HG03103 (cell line): ENCODE data around the gene GABRR3.

ENCODE experiments used
- ATAC-seq: cut with Tn5 transposase; IDR thresholded peaks from one replicate; pipeline ENCODE4 v1.9.1; 2021; ENCODE audit warnings: low read depth; ENCODE audit not compliant: unreplicated experiment

Gene GABRR3

DNA sequence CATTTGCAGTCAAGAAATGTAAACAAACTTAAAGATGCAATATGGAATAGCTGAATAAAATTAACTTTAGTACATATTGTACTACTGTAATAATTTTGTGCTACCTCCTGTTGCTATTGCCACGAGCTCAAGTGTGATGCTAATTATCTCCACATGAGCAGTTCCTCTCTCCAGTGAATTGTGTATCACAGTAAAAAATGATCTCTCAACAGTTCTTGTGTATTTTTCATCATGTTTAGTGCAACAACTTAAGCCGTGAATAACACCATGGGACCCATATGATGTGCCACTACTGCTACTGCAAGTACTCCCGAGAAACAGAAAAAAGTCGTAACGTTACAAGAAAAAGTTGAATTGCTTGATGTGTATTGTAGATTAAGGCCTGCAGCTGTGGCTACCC, 75.2 kb downstream of the GABRR3 start:
- no peak for ATAC-seq

DNA sequence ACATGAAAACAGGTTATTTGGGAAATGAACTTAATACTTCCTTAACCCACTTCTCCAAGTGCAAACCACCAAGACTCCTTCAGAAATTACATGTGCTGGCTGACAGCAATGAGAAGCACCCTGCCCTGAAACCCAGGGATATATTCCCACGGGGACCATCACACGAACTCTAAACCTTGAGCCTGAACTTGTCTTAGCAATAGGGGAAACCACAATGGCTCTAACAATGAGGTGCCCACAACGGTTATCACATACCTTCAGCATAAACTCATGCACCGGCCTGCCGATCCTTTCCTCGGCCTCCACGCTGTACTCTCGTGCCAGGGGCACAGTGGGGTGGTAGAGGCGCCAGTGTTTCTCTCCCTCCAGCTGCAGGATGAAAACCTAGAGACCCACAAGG, 76.3 kb downstream of the GABRR3 start:
- no peak for ATAC-seq

DNA sequence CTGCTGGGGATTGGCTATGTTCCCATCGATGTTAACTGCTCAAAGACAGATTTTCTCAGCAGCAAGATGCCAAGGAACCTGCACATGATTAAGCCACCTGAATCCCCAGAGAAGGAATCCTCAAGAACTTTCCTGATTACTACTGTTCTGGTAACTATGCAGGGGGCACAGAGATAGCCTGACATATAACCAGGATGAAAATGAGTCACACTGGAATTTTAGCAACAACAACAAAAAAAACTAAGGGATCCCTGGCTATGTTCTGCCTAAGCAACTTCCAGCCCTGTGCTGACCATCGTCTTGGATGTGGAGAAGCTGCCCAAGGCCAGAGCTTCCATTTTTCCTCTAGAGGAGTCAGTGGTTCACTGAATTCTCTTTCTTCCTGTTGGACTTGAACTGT, 76.7 kb downstream of the GABRR3 start:
- no peak for ATAC-seq

DNA sequence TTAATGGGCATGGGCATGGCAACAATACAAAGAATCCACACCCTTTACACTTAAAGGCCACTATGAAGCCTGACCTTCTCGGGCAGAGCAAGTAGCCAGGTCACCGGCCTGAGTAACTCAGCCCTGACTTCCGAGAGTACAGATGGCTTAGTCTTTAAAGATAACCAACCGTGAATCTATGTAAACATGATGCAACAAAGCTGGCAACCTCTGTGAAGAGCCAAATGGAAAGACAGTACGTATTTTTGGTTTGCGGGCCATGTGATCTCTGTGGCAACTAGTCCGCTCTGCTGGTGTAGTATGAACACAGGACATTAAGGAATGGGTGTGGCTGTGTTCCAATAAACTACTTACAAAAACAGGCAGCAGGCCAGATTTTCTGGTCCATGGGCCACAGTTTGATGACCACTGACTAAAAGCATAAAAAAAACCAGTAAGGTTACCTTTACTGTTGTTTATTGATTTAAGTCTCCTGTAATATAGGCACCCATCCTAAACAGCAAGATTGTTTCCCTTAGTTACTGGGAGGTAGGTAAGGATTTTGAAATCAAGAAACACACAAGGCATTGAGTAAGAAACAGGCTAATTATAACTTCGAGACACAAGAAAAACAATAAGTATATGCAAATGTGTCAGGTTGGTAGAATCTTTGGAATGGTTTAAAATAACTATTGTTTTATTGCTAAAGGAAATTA, 77.4 kb downstream of the GABRR3 start:
- ATAC-seq = no peak

DNA sequence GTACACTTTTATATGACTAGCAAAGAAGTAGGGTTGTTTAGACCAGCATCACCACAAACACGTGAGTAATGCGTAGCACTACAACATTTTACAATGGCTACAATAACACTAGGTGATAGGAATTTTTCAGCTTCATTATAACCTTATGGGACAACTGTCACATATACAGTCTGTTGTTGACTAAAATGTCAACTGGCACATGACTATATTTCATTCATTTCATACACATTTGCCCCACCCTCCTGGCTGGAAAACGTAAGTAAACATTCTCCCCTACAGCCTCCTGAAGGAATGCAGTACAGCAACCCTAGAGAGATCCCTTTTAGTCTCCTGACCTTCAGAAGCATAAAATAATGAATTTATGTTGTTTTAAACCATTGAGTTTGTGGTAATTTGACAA, 79.1 kb downstream of the GABRR3 start:
- no peak for ATAC-seq

DNA sequence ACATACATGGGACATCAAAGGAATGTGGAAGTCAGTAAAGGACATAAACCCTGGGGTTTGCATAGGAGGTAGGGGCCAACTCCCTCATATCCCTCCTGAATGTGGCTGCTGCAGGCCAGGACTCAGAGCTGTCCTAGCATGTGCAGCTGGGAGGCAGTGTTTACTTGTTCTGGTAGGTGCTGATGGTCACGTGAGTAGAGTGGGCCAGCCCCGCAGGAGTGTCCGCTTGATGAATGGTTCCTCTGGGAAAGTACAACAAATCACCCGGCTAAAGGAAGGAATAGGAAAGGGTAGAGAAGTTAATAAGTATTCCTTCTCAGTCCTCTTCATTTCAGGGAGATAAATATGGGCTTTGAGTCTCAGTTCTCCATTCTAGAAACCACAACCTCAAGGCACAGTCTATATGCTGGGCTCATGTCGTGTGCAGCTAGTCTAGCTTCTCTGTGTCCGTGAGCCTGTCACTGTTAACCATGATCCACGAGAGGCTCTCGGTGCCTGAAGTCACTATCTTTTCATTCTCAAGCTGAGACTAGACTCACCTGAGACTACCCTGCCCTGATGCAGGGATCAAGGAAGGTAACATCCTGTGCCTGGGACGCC, 80.8 kb downstream of the GABRR3 start:
- ATAC-seq = peak; percentile 69

DNA sequence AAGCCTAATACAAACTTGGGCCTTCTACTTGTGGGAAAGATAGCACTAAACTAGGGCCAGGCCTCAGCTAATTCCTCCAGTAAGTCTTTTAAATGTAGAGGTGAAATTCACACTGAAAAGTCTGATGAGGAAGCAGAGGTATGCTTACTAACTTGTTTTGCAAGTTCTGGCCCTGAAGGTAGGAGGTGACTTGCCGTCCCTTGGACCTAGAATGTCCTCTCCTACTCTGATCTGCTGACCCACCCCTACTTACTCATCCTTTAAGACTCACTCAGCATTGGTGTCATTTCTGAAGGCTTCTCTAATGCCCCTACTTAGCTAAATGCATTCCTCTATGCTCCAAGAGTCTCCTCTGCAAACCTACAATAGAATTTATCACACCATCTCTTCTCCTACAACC, 82.2 kb downstream of the GABRR3 start:
- ATAC-seq = no peak

DNA sequence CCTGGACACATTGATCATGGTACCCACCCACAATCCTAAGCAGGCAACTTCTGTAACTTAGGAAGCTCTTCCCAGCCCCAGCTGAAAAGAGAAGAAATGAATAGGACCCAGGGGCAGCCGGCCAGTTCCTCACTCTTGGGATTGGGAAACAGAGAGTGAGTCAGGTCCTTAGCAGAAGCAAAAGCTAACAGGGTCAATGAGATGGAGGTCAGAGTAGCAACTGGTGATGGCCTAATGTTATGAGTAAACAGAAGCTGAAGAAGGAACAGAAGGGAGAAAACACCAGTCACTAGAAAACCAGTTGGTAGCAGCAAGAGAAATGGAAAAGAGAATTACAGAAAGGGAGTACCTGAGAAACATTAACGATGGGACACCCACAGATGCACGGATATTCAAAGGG, 82.8 kb downstream of the GABRR3 start:
- ATAC-seq = no peak

DNA sequence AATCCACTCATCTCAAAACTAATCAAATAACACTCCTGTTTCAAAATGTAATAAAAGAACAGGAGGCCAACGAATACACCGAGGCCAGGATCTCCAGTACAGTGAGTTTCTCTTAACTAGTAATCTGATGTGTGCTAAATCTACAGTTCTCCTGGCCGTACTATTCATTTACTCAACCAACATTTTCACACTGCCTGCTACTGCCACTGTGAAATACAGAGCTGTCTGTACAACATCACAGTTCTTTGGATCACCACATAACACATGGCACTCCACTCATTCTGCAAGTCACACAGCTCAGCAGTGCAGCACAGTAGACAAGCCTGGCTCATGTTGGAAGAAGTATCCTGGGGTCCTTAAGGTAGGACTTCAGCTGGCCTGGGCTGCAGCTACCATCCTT, 84.8 kb downstream of the GABRR3 start:
- ATAC-seq = no peak

DNA sequence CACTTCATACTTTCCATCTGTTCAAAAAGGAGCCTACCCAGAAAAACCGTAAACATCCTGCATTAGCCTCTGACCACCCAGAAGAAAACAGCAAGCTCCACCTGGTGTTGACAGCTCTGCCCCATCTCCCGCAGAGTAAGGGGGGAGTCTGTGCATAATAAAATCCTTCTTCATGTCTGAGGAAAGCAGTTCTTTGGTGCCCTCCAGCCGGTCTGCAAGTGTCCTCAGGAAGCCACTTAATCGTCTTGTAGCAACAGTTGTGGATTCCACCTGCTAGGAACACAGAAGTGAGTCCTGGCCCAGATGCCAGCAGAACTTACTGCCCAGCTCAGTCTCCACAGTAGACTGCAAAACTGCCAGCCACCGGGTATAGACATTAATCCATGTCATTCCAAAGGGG, 85.4 kb downstream of the GABRR3 start:
- no peak for ATAC-seq

DNA sequence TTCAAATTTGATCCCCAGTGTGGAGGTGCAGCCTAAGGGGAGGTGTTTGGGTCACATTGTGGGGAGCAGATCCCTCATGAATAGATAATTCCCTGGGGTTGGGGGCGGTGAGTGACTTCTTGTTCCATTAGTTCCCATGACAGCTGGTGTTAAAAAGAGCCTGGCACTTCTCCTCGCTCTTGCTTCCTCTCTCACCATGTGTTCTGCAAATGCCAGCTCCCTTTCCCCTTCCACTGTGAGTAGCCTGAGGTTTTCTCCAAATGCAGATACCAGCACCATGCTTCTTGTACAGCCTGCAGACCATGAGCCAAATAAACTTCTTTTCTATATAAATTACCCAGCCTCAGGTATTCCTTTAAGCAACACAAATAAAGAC, 86.0 kb downstream of the GABRR3 start:
- ATAC-seq = no peak

DNA sequence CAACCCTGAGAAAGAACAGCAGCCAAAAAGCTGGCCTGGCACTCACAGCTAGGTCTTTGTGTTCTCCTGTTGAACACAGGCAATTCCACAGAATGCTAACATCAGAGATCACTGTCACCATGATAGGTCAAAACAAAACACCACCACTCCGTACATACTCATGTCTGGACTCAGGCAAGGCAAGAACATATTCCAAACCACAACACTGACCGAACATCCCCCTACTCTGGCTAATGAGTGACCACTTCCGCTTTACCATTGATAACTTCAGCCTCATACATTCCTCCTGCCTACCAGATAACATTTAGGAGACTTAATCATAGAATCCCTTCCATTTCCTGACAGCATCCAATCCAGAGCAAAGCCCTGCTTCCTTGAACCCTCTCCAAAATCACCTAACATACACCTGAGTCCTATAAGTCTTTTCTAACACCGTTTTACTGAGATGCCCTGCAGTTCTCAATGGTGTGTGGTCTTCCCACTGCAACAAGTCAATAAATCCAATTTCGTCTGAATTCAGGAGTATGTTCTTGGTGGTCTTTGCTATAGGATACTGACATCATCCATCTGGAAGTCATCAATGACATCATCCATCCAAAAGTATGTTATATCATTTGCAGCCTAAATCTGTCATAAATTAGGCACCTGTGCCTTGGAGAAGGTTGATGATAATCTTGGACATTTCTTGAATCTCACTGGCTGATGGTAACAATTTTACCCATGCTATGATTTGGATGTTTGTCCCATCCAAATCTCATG, 86.6 kb downstream of the GABRR3 start:
- ATAC-seq = no peak

DNA sequence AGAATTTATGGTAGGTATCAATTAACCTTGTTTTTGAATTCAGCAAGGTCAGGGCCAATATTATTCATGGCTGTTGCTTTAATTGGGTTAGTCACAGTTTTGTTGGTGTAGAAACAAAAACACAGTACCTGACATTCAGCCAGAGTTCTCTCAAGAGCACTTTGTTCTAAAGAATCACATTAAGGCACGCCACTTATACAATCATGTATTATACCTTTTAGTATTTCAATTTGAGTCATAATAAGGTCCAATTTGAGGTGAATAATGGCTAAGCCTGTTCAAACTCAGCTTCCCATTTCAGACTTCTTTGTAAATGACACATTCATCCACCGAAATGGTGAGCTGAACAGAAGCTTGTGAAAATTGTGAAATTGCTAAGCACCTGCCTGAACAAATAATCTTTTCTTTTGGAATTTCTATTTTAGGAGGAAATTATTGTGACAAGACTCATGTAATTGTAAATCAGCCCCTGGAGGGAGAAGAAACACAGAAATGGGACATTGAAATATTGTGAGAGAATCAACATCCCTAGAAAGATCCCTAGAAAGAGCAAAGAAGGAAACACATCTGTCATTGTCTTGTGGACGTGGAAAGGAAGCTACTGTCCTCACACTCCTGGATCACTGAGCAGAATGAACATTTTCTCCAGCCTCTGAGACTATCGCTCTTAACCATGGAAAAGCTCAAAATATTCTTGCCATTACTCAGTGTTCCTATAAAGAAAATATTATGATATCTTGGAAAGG, 92.1 kb downstream of the GABRR3 start:
- ATAC-seq = no peak

DNA sequence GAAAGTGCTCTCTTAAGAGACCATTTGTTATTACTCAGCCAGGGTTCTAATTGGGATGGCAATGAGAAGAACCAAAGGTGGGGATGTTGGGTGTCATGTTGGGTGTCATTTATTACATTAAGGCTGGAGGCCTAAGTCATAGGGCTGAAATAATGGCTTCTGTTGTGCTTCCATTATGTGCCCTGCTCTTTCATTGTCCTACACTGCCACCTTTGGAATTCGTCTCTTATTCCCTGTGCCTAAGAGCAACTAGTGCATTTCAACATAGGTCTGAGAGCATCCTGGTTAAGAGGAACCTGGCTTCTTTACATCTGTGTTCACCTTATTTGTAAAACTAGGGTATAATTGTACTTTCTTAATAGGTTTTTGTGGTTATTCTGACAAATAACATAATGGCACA, 95.1 kb downstream of the GABRR3 start:
- ATAC-seq = no peak

DNA sequence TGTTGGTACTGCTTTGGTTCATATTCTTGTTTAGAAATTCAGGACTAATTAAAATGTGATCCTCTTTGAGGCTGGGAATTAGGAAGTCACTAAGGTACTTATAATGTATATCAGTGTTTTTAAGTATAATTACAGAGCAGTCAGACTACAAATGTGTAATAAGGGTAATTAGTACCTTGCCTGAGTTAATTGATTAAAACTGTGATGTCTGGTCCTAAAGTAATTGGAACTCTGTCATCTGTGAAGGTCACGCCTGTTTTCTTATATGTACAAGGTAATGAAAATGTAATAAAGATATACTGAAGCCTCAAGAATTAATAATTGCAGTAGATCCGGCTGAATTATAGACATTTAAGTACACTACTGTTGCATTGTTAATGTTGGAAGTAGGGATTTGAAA, 95.7 kb downstream of the GABRR3 start:
- ATAC-seq = no peak

DNA sequence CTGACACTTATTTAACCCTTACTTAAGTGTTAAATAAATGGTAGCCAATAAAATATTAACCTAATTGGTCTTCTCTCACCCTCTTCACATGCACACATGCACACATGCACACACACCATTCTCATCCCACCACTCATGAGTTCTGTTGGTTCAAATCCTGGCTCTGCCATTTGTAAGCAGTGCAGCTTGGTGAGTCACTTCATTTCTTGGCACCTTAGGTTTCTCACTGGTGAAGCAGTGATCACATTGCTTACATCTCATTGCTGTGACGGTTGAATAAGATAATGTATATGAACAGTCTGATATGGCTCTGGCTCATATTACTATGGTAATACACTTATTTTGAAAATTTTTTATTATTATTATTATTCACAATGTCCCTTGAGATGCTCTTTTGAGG, 96.7 kb downstream of the GABRR3 start:
- ATAC-seq = no peak

DNA sequence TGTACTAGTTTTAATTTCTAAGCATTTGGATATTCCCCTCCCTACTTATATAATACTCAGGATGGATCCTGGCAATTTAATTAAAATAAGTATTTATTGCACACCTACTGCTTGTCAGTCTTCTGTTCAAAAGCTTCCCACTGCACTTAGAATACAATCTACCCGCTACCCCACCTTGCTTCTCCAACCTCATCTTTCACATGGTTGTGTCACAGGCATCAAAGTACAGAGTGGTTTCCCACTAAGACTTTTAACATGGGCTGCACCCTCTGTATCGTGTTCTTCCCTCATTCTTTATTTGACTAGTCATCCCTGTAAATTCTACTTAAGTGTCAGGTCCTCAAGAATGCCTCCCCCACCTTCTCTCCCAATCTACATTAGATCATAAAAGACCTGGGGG, 97.9 kb downstream of the GABRR3 start:
- no peak for ATAC-seq

DNA sequence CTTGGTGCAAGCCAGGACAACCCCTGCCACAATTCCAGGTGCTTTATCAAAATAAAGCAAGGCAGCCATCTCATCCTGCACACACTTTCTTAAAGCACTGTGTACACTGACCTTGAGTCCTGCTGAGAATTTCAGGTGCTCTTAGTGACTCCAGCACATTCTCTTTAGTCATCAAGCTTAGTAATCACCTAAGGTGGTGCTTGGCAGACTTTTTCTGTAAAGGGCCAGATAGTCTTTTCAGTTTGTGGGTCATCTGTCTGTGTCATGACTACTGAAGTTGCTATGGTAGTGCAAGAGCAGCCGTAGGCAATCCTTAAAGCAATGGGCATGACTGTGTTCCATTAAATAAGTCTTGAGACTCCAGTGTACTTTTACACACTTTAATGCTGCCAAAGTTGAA, 99.3 kb downstream of the GABRR3 start:
- ATAC-seq = no peak
